Measurements from ENCODE around the gene PTPRG.

- TF ChIP-seq POLR2A (IDR thresholded peaks at IDR 0.05; ENCODE audit: low read length) (no peak), GATA1 (IDR thresholded peaks at IDR 0.05; ENCODE audit: low read depth, low read length) (no peak)
These were observed 694.4 kb downstream of the PTPRG start for GRCh38 chr3:62255758-62256157.
